ENCODE measurements around the gene PTDSS2.
"Not testable (repeated sequence)": the region's sequence is repeated elsewhere in the genome, so short reads cannot be mapped to it uniquely, and the experiment has no call there.

The PTDSS2 gene

GRCh38 chr11:413120-414081, 36.7 kb upstream of the PTDSS2 start:
- no peak for DNase-seq (ENCODE audit: low read depth)

- no peak for DNase-seq (ENCODE audit: low read depth)
Observed at GRCh38 chr11:414318-414857, 35.7 kb upstream of the PTDSS2 start.

GRCh38 chr11:415640-416041, 34.4 kb upstream of the PTDSS2 start:
- DNase-seq (ENCODE audit: low read depth), result no peak

- no peak for DNase-seq (ENCODE audit: low read depth)
Observed at GRCh38 chr11:416051-416756, 33.9 kb upstream of the PTDSS2 start.

- no peak for DNase-seq (ENCODE audit: low read depth)
Observed at GRCh38 chr11:416757-417621, 33.1 kb upstream of the PTDSS2 start.

GRCh38 chr11:417652-418342, 32.3 kb upstream of the PTDSS2 start:
- no peak for DNase-seq (ENCODE audit: low read depth)

GRCh38 chr11:418343-419247, 31.5 kb upstream of the PTDSS2 start:
- DNase-seq (ENCODE audit: low read depth), result no peak

GRCh38 chr11:419248-420005, 30.7 kb upstream of the PTDSS2 start:
- no peak for DNase-seq (ENCODE audit: low read depth)

GRCh38 chr11:420054-420910, 29.8 kb upstream of the PTDSS2 start:
- DNase-seq (ENCODE audit: low read depth), result no peak

GRCh38 chr11:420911-421321, 29.2 kb upstream of the PTDSS2 start:
- DNase-seq (ENCODE audit: low read depth), result no peak

GRCh38 chr11:422249-422656, 27.8 kb upstream of the PTDSS2 start:
- no peak for DNase-seq (ENCODE audit: low read depth)

GRCh38 chr11:424232-424631, 25.8 kb upstream of the PTDSS2 start:
- DNase-seq (ENCODE audit: low read depth), result no peak

- not testable (repeated sequence) for DNase-seq (ENCODE audit: low read depth)
Observed at GRCh38 chr11:424766-425165, 25.3 kb upstream of the PTDSS2 start.

- no peak for DNase-seq (ENCODE audit: low read depth)
Observed at GRCh38 chr11:425301-425700, 24.8 kb upstream of the PTDSS2 start.

GRCh38 chr11:426851-427250, 23.2 kb upstream of the PTDSS2 start:
- DNase-seq (ENCODE audit: low read depth), result no peak

GRCh38 chr11:428295-428694, 21.8 kb upstream of the PTDSS2 start:
- no peak for DNase-seq (ENCODE audit: low read depth)

- no peak for DNase-seq (ENCODE audit: low read depth)
Observed at GRCh38 chr11:429391-429790, 20.7 kb upstream of the PTDSS2 start.

- no peak for DNase-seq (ENCODE audit: low read depth)
Observed at GRCh38 chr11:429931-430456, 20.1 kb upstream of the PTDSS2 start.
